H9 (cell line): ENCODE measurements around the gene PLEKHA5. TPM values are rescaled to one million over a fixed set of nuclear protein-coding genes. Genes with fewer than 3 reads are reported as not detected.
"Not testable (repeated sequence)": the region's sequence is repeated elsewhere in the genome, so short reads cannot be mapped to it uniquely, and the experiment has no call there.

ENCODE experiments used
- DNase-seq: peaks from one replicate; pipeline ENCODE4 v3.0.0-alpha.2; 2017
- H2AFZ ChIP-seq: one replicate; pipeline ENCODE4 v1.6.1; 2013; ENCODE audit warnings: mild to moderate bottlenecking, low read length, control low read depth, moderate library complexity
- H2AK5ac ChIP-seq: 2 replicates; pipeline ENCODE4 v1.6.1; 2013; ENCODE audit warnings: low read length, control low read depth, mixed read lengths; ENCODE audit not compliant: insufficient read length
- H2BK120ac ChIP-seq: one replicate; pipeline ENCODE4 v1.6.1; 2013; ENCODE audit warnings: low read depth, mild to moderate bottlenecking, low read length, control low read depth, inconsistent platforms; ENCODE audit not compliant: poor library complexity, severe bottlenecking
- H2BK12ac ChIP-seq: 2 replicates; pipeline ENCODE4 v1.6.1; 2013; ENCODE audit warnings: low read length, control low read depth, mixed read lengths, low read depth; ENCODE audit not compliant: insufficient read length
- H2BK15ac ChIP-seq: 2 replicates; pipeline ENCODE4 v1.6.1; 2013; ENCODE audit warnings: low read depth, low read length, control low read depth
- H2BK20ac ChIP-seq: one replicate; pipeline ENCODE4 v1.6.1; 2013; ENCODE audit warnings: low read depth, mild to moderate bottlenecking, low read length, control low read depth, inconsistent platforms; ENCODE audit not compliant: poor library complexity, severe bottlenecking
- H2BK5ac ChIP-seq: 2 replicates; pipeline ENCODE4 v1.6.1; 2013; ENCODE audit warnings: low read length, control low read depth, mixed read lengths; ENCODE audit not compliant: insufficient read length
- H3K14ac ChIP-seq: 2 replicates; pipeline ENCODE4 v1.6.1; 2013; ENCODE audit warnings: low read length, control low read depth; ENCODE audit not compliant: insufficient read depth
- H3K18ac ChIP-seq: 2 replicates; pipeline ENCODE4 v1.6.1; 2013; ENCODE audit warnings: low read depth, mild to moderate bottlenecking, mixed read lengths, low read length, control low read depth; ENCODE audit not compliant: insufficient read length
- H3K23ac ChIP-seq: 2 replicates; pipeline ENCODE4 v1.6.1; 2013; ENCODE audit warnings: low read length, control low read depth, mixed read lengths, low read depth; ENCODE audit not compliant: insufficient read length
- H3K23me2 ChIP-seq: 2 replicates; pipeline ENCODE4 v1.6.1; 2013; ENCODE audit warnings: low read depth, mild to moderate bottlenecking, mixed read lengths, low read length, control low read depth; ENCODE audit not compliant: insufficient read length, poor library complexity, severe bottlenecking
- H3K27ac ChIP-seq: 2 replicates; pipeline ENCODE4 v1.5.1; 2013; ENCODE audit warnings: low read length, control low read depth, mixed read lengths, low read depth; ENCODE audit not compliant: insufficient read length
- H3K27me3 ChIP-seq: 2 replicates; pipeline ENCODE4 v1.6.1; 2013; ENCODE audit warnings: low read length, control low read depth, inconsistent platforms; ENCODE audit not compliant: insufficient read depth
- H3K4ac ChIP-seq: 2 replicates; pipeline ENCODE4 v1.6.1; 2013; ENCODE audit warnings: low read depth, mild to moderate bottlenecking, control low read depth, inconsistent platforms, low read length, moderate library complexity
- H3K4me1 ChIP-seq: 2 replicates; pipeline ENCODE4 v1.6.1; 2013; ENCODE audit warnings: low read length, control low read depth, inconsistent platforms; ENCODE audit not compliant: insufficient read depth
- H3K4me2 ChIP-seq: 2 replicates; pipeline ENCODE4 v1.6.1; 2013; ENCODE audit warnings: low read length, control low read depth, mixed read lengths; ENCODE audit not compliant: insufficient read length, insufficient read depth
- H3K56ac ChIP-seq: 2 replicates; pipeline ENCODE4 v1.6.1; 2013; ENCODE audit warnings: low read depth, mild to moderate bottlenecking, mixed read lengths, low read length, control low read depth; ENCODE audit not compliant: insufficient read length
- H3K79me1 ChIP-seq: 2 replicates; pipeline ENCODE4 v1.6.1; 2013; ENCODE audit warnings: low read depth, mild to moderate bottlenecking, moderate library complexity, low read length, control low read depth, inconsistent platforms; ENCODE audit not compliant: insufficient read depth, poor library complexity, severe bottlenecking
- H3K79me2 ChIP-seq: 2 replicates; pipeline ENCODE4 v1.6.1; 2013; ENCODE audit warnings: low read length, control low read depth, inconsistent platforms; ENCODE audit not compliant: insufficient read depth
- H3K9ac ChIP-seq: 2 replicates; pipeline ENCODE4 v1.6.1; 2013; ENCODE audit warnings: low read length, control low read depth, mixed read lengths; ENCODE audit not compliant: insufficient read length; ENCODE audit errors: extremely low read depth
- H3K9me3 ChIP-seq: one replicate; pipeline ENCODE4 v1.6.1; 2013; ENCODE audit warnings: low read depth, low read length, inconsistent platforms; ENCODE audit not compliant: control insufficient read depth
- H3T11ph ChIP-seq: one replicate; pipeline ENCODE4 v1.6.1; 2013; ENCODE audit warnings: mild to moderate bottlenecking, low read length, control low read depth, inconsistent platforms
- H4K20me1 ChIP-seq: one replicate; pipeline ENCODE4 v1.6.1; 2013; ENCODE audit not compliant: control insufficient read depth, insufficient read length, insufficient read depth
- H4K5ac ChIP-seq: 2 replicates; pipeline ENCODE4 v1.6.1; 2013; ENCODE audit warnings: low read depth, mild to moderate bottlenecking, mixed read lengths, low read length, control low read depth; ENCODE audit not compliant: insufficient read length
- H4K8ac ChIP-seq: replicated peaks from 2 replicates; pipeline ENCODE4 v1.6.1; 2013; ENCODE audit warnings: low read length, control low read depth, mixed read lengths, low read depth; ENCODE audit not compliant: insufficient read length
- H4K91ac ChIP-seq: 2 replicates; pipeline ENCODE4 v1.6.1; 2013; ENCODE audit warnings: low read depth, mild to moderate bottlenecking, moderate library complexity, mixed read lengths, low read length, control low read depth; ENCODE audit not compliant: insufficient read length
- H3K27ac Mint-ChIP-seq, 3 experiments: 2 replicates in 2 of 3; 3 replicates in 1 of 3; pipeline ENCODE4 v1.8.0; 2020 to 2021; ENCODE audit warnings: mixed read lengths in 3 of 3, mild to moderate bottlenecking in 1 of 3, moderate library complexity in 1 of 3
- H3K27me3 Mint-ChIP-seq: 2 replicates; pipeline ENCODE4 v1.8.0; 2021; ENCODE audit warnings: low read depth, mild to moderate bottlenecking, moderate library complexity, mixed read lengths
- H3K36me3 Mint-ChIP-seq, 3 experiments: 2 replicates in 2 of 3; 3 replicates in 1 of 3; pipeline ENCODE4 v1.8.0; 2020 to 2021; ENCODE audit warnings: low read depth in 3 of 3, mixed read lengths in 3 of 3; ENCODE audit not compliant: insufficient read depth in 1 of 3
- H3K4me1 Mint-ChIP-seq, 2 experiments: 2 replicates each; pipeline ENCODE4 v1.8.0; 2020; ENCODE audit warnings: mixed read lengths in 2 of 2
- H3K4me3 Mint-ChIP-seq, 2 experiments: 2 replicates in 1 of 2; 3 replicates in 1 of 2; pipeline ENCODE4 v1.8.0; 2020 to 2021; ENCODE audit warnings: mild to moderate bottlenecking in 2 of 2, mixed read lengths in 2 of 2, moderate library complexity in 1 of 2
- H3K9me3 Mint-ChIP-seq, 2 experiments: 2 replicates in 1 of 2; 3 replicates in 1 of 2; pipeline ENCODE4 v1.8.0; 2020; ENCODE audit warnings: mild to moderate bottlenecking in 2 of 2, mixed read lengths in 2 of 2, moderate library complexity in 1 of 2
- WGBS: extraction: QIAGEN DNeasy Blood & Tissue Kit; methylation state at CpG from one replicate; pipeline ENCODE4 v1.1.7; 2013; ENCODE audit warnings: missing lambda C conversion rate, low lambda C conversion rate, mixed read lengths; ENCODE audit not compliant: insufficient read length; ENCODE audit errors: extremely low coverage; 5-methylcytosine and 5-hydroxymethylcytosine counted together
- total RNA-seq: library from RNA; stranded (reverse); gene quantifications from 2 replicates; pipeline ENCODE4 v1.2.1, GENCODE V29; 2021
- TF ChIP-seq, protein P1 (sequence below): fragments of 200-600 bp; sonication (generic); conservative IDR thresholded peaks from 3 replicates; pipeline ENCODE4 v1.8.0; 2021; ENCODE audit warnings: antibody characterized with exemption, mild to moderate bottlenecking

PLEKHA5 gene
- total RNA-seq, 1 experiment from 2014 or later = 86.7 TPM

- Histone ChIP-seq H2AFZ (no peak overlapping the region), H4K8ac (no peak overlapping the region), H2BK15ac (no peak overlapping the region), H3K23me2 (no peaks in the 10 kb centered on the region), H3K9me3 (no peaks in the 10 kb centered on the region), H3K79me2 (peaks cover 6% of the 10 kb centered on the region; the same call in 1 of the 2 replicates), H3K14ac (no peak overlapping the region), H4K20me1 (no peaks in the 10 kb centered on the region), H2BK120ac (no peak overlapping the region), H2BK20ac (no peak overlapping the region), H3T11ph (no peak overlapping the region), H3K27ac (no peak overlapping the region), H3K18ac (no peak overlapping the region), H4K91ac (no peak overlapping the region), H2AK5ac (no peak overlapping the region), H3K9ac (no peak overlapping the region), H4K5ac (no peak overlapping the region), H3K4ac (no peak overlapping the region), H3K27me3 (no peaks in the 10 kb centered on the region), H3K56ac (no peak overlapping the region), H3K4me2 (no peak overlapping the region), H3K23ac (no peak overlapping the region), H3K79me1 (no peaks in the 10 kb centered on the region), H2BK5ac (no peak overlapping the region), H3K4me1 (no peaks in the 10 kb centered on the region), H2BK12ac (no peak overlapping the region)
- no CpG with 5 or more reads among the region's 1 CpG for WGBS
- H3K9me3 Mint-ChIP-seq = peaks cover 16 to 20% of the 10 kb centered on the region in 2 experiments
- H3K4me1 Mint-ChIP-seq = peaks cover 26 to 27% of the 10 kb centered on the region in 2 experiments
- peak overlapping the region in 2 of 3 experiments; percentile 2 to 88; a peak in 1 of 7 replicates for H3K27ac Mint-ChIP-seq
- H3K27me3 Mint-ChIP-seq = no peaks in the 10 kb centered on the region
- no peak overlapping the region for H3K4me3 Mint-ChIP-seq
- H3K36me3 Mint-ChIP-seq = peaks cover 24 to 30% (median 30%) of the 10 kb centered on the region in 3 experiments
- DNase-seq = no peak
- TF ChIP-seq, protein P1, sequence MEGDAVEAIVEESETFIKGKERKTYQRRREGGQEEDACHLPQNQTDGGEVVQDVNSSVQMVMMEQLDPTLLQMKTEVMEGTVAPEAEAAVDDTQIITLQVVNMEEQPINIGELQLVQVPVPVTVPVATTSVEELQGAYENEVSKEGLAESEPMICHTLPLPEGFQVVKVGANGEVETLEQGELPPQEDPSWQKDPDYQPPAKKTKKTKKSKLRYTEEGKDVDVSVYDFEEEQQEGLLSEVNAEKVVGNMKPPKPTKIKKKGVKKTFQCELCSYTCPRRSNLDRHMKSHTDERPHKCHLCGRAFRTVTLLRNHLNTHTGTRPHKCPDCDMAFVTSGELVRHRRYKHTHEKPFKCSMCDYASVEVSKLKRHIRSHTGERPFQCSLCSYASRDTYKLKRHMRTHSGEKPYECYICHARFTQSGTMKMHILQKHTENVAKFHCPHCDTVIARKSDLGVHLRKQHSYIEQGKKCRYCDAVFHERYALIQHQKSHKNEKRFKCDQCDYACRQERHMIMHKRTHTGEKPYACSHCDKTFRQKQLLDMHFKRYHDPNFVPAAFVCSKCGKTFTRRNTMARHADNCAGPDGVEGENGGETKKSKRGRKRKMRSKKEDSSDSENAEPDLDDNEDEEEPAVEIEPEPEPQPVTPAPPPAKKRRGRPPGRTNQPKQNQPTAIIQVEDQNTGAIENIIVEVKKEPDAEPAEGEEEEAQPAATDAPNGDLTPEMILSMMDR = no peak
Measured at GRCh38 chr12:19227880-19228210, 98.3 kb downstream of the PLEKHA5 start.

DNA sequence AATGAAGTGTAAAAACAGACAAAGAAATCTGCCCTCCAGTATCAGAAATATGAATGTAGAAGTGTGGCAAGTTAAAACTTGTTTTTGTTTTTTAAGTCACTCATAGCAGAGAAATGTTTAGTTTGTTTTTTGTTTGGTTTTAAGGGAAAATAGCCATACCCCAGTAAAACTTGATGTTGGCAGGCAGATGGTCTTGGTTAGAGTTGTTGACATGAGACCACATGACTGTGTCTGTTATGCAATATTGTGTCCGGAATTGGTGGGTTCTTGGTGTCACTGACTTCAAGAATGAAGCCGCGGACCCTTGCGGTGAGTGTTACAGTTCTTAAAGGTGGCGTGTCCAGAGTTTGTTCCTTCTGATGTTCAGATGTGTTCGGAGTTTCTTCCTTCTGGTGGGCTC is 99.5 kb downstream of the PLEKHA5 start:
- not testable (repeated sequence) for H2BK15ac ChIP-seq, H2AK5ac ChIP-seq, H2BK120ac ChIP-seq, H3K4me3 Mint-ChIP-seq, H3K56ac ChIP-seq, DNase-seq, H3K9me3 ChIP-seq, H3K79me2 ChIP-seq, H4K8ac ChIP-seq, H4K91ac ChIP-seq, H3K23ac ChIP-seq, H3K23me2 ChIP-seq, H2AFZ ChIP-seq, H3K9ac ChIP-seq, H3K4me2 ChIP-seq, H2BK20ac ChIP-seq, H3K4ac ChIP-seq, H3K79me1 ChIP-seq, H3K14ac ChIP-seq, H3T11ph ChIP-seq, H3K4me1 ChIP-seq, H4K5ac ChIP-seq, H3K18ac ChIP-seq, H3K27me3 Mint-ChIP-seq, H3K27ac ChIP-seq, H3K27me3 ChIP-seq, H2BK12ac ChIP-seq, H2BK5ac ChIP-seq, H4K20me1 ChIP-seq
- no CpG with 5 or more reads among the region's 6 CpGs for WGBS
- Mint-ChIP-seq H3K36me3 (peaks cover 24 to 30% (median 30%) of the 10 kb centered on the region in 3 experiments), H3K27ac (peak overlapping the region in 1 of 3 experiments; percentile 15; a peak in 2 of 7 replicates), H3K4me1 (peaks cover 36 to 38% of the 10 kb centered on the region in 2 experiments), H3K9me3 (peaks cover 16 to 20% of the 10 kb centered on the region in 2 experiments)
